ENCODE data around the gene ZC3H7B.

- no peak for TF ChIP-seq CTCF (conservative IDR thresholded peaks at IDR 0.05; ENCODE audit: low read depth, low read length)
- TF ChIP-seq EZH2phosphoT487 (IDR thresholded peaks at IDR 0.05; ENCODE audit: borderline replicate concordance, low read length): no peak
- TF ChIP-seq EZH2 (IDR thresholded peaks at IDR 0.05; ENCODE audit: low read length, unreplicated experiment): no peak
Observed at GRCh38 chr22:41320416-41321240, 19.3 kb downstream of the ZC3H7B start.
